Measurements from ENCODE around the gene CDC42EP5.

The CDC42EP5 gene

DNA sequence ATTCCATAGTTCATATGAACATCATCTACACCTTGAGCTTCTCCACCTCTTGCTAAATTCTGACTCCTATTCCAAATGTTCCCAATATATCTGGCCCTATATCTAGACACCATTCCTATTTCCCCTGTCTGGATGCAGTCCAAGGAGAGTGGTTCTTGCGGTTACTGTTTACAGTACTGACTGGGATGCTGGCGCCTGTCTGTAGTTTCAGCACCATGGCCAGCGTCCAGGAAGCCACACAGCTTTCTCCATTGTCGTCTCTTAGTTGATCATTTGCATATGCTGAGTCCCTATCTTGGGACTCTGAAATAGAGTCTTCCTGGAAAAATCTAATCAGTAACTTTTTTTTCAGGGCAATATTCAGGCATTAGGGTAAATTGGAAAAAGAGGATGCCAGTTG lies 44.4 kb upstream of the CDC42EP5 start:
- TF ChIP-seq, protein P1, sequence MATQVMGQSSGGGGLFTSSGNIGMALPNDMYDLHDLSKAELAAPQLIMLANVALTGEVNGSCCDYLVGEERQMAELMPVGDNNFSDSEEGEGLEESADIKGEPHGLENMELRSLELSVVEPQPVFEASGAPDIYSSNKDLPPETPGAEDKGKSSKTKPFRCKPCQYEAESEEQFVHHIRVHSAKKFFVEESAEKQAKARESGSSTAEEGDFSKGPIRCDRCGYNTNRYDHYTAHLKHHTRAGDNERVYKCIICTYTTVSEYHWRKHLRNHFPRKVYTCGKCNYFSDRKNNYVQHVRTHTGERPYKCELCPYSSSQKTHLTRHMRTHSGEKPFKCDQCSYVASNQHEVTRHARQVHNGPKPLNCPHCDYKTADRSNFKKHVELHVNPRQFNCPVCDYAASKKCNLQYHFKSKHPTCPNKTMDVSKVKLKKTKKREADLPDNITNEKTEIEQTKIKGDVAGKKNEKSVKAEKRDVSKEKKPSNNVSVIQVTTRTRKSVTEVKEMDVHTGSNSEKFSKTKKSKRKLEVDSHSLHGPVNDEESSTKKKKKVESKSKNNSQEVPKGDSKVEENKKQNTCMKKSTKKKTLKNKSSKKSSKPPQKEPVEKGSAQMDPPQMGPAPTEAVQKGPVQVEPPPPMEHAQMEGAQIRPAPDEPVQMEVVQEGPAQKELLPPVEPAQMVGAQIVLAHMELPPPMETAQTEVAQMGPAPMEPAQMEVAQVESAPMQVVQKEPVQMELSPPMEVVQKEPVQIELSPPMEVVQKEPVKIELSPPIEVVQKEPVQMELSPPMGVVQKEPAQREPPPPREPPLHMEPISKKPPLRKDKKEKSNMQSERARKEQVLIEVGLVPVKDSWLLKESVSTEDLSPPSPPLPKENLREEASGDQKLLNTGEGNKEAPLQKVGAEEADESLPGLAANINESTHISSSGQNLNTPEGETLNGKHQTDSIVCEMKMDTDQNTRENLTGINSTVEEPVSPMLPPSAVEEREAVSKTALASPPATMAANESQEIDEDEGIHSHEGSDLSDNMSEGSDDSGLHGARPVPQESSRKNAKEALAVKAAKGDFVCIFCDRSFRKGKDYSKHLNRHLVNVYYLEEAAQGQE (IDR thresholded peaks at IDR 0.05; ENCODE audit: insufficient read depth in 1 of 2, low read depth in 2 of 2, low read length in 2 of 2): peak; percentile 96 to 100
- TF ChIP-seq SIN3A (IDR thresholded peaks at IDR 0.05; ENCODE audit: borderline replicate concordance, insufficient read depth, low read length): no peak; the same call in 1 of the 2 replicates
- no peak for TF ChIP-seq TAF1 (IDR thresholded peaks at IDR 0.05; ENCODE audit: borderline replicate concordance, insufficient read depth, low read length)

DNA sequence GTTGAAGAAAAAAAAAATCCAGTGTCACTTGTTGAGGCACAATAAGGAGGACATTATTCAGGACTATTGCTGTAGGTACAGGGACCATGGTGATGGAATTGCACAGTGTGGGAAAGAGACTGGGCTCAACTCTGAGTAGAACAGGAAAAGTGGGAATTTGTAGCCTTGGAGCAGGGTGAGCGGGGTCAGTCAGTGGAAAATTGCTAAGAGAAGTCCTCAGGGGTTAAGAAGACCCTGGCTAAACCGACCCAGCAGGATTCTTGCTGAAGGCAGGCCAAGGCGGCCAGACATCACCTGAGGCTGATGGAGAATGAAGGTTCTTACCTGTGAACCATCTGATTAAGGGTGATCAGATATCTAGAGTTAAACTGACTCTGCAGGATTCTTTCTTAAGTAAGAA lies 42.1 kb upstream of the CDC42EP5 start:
- TF ChIP-seq POLR2AphosphoS5 (IDR thresholded peaks at IDR 0.05; ENCODE audit: low read depth, low read length): no peak
- TF ChIP-seq SIN3A (IDR thresholded peaks at IDR 0.05; ENCODE audit: borderline replicate concordance, insufficient read depth, low read length): no peak
- TF ChIP-seq, protein P1 (IDR thresholded peaks at IDR 0.05; ENCODE audit: insufficient read depth in 1 of 2, low read depth in 2 of 2, low read length in 2 of 2): no peak
- TF ChIP-seq FOXP2 (optimal IDR thresholded peaks at IDR 0.05; ENCODE audit: borderline replicate concordance, extremely low read depth, extremely low read length, insufficient read depth): no peak
- TF ChIP-seq TAF1 (IDR thresholded peaks at IDR 0.05; ENCODE audit: borderline replicate concordance, insufficient read depth, low read length): no peak

DNA sequence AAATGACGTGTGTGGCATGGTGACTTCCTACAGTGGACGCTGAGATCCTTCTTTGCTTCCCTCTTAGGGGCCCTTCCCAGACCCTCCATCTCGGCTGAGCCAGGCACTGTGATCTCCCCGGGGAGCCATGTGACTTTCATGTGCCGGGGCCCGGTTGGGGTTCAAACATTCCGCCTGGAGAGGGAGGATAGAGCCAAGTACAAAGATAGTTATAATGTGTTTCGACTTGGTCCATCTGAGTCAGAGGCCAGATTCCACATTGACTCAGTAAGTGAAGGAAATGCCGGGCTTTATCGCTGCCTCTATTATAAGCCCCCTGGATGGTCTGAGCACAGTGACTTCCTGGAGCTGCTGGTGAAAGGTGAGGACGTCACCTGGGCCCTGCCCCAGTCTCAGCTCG lies 34.7 kb upstream of the CDC42EP5 start:
- TF ChIP-seq FOXP2 (optimal IDR thresholded peaks at IDR 0.05; ENCODE audit: borderline replicate concordance, extremely low read depth, extremely low read length, insufficient read depth): no peak
- no peak for TF ChIP-seq TAF1 (IDR thresholded peaks at IDR 0.05; ENCODE audit: borderline replicate concordance, insufficient read depth, low read length)
- TF ChIP-seq, protein P1 (IDR thresholded peaks at IDR 0.05; ENCODE audit: insufficient read depth in 1 of 2, low read depth in 2 of 2, low read length in 2 of 2): no peak
- no peak for TF ChIP-seq SIN3A (IDR thresholded peaks at IDR 0.05; ENCODE audit: borderline replicate concordance, insufficient read depth, low read length)
- TF ChIP-seq POLR2AphosphoS5 (IDR thresholded peaks at IDR 0.05; ENCODE audit: low read depth, low read length): no peak

DNA sequence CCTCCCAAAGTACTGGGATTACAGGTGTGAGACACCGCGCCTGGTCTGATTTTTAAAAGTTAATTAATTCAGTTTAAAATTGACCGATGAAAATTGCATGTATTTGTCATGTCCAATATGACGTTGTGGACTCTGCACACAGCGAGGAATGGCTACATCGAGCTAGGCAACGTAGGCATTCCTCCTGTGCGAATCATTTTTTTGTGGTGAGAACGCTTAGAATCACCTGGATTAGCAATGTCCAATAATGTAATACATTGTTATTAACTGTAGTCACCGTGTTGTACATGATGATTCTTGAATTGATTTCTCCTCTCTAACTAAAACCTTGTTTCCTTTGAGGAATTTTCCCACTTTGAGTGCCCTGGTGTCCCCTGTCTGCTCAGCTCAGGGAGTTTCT lies 33.0 kb upstream of the CDC42EP5 start:
- TF ChIP-seq FOXP2 (optimal IDR thresholded peaks at IDR 0.05; ENCODE audit: borderline replicate concordance, extremely low read depth, extremely low read length, insufficient read depth): no peak
- TF ChIP-seq SIN3A (IDR thresholded peaks at IDR 0.05; ENCODE audit: borderline replicate concordance, insufficient read depth, low read length): no peak
- TF ChIP-seq, protein P1 (IDR thresholded peaks at IDR 0.05; ENCODE audit: insufficient read depth in 1 of 2, low read depth in 2 of 2, low read length in 2 of 2): no peak
- no peak for TF ChIP-seq TAF1 (IDR thresholded peaks at IDR 0.05; ENCODE audit: borderline replicate concordance, insufficient read depth, low read length)
- no peak for TF ChIP-seq POLR2AphosphoS5 (IDR thresholded peaks at IDR 0.05; ENCODE audit: low read depth, low read length)

DNA sequence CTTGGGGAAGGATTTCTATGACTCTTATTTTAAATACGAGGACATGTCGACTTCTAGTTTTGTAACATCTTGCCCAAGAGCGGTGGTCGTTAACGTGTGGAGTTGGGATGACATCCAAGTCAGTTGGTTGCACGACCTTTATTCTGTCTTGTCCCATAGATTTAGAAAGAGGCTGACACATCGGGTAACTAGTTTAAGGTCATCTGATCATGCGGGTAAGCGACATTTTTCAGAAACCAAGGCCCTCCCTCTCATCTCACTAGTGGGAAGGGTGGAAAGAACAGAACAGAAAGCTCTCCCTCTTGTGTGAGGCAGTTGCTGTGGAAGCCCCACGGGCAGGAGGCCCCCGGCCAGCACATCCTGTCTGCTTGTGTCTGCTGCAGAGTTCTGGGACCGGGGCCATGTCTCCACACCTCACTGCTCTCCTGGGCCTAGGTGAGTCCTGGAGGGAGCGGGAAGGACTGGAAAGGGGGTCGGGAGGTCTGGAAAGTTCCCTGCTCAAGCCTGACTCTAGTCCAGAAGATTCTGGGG lies 29.5 kb upstream of the CDC42EP5 start, which contains the start of gene LAIR2:
Gene LAIR2, plus strand, starts transcription at position 314 of the 531 bp plus-strand sequence. Its CDS starts 88 bp downstream, at position 402.
- no peak for TF ChIP-seq SIN3A (IDR thresholded peaks at IDR 0.05; ENCODE audit: borderline replicate concordance, insufficient read depth, low read length)
- TF ChIP-seq, protein P1 (IDR thresholded peaks at IDR 0.05; ENCODE audit: insufficient read depth in 1 of 2, low read depth in 2 of 2, low read length in 2 of 2): no peak
- TF ChIP-seq POLR2AphosphoS5 (IDR thresholded peaks at IDR 0.05; ENCODE audit: low read depth, low read length): no peak
- TF ChIP-seq FOXP2 (optimal IDR thresholded peaks at IDR 0.05; ENCODE audit: borderline replicate concordance, extremely low read depth, extremely low read length, insufficient read depth): no peak
- TF ChIP-seq TAF1 (IDR thresholded peaks at IDR 0.05; ENCODE audit: borderline replicate concordance, insufficient read depth, low read length): no peak
